SIG-M5 treated with dmso at 0.1 percent for 504 hours (cell line): ENCODE results near the gene NPAS2.

ENCODE experiments used
- DNase-seq: peaks from one replicate; lab custom pipeline; 2025; ENCODE audit not compliant: unreplicated experiment; lab: John Stamatoyannopoulos, UW

NPAS2 gene

GRCh38 chr2:100880036-100880435 lies 60.1 kb downstream of the NPAS2 start:
- no peak for DNase-seq

DNA sequence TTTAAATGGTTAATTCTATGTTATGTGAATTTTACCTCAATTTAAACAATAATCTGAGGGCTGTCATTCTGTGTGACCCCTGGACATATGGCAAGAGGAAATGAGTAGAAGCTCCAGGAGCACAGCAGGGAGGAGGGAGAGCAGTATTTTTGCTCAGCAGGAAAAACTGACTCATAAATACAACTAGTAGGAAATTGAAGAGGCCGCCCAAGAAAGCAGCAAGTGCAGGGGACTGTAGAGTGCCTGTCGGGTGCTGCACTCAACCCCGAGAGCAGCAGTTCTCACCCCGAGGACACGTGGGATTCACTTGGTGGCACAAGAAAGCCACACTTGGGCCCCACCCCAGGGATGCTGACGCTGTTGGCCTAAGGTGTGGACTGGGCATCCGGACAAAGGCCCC lies 60.8 kb downstream of the NPAS2 start:
- no peak for DNase-seq

DNA sequence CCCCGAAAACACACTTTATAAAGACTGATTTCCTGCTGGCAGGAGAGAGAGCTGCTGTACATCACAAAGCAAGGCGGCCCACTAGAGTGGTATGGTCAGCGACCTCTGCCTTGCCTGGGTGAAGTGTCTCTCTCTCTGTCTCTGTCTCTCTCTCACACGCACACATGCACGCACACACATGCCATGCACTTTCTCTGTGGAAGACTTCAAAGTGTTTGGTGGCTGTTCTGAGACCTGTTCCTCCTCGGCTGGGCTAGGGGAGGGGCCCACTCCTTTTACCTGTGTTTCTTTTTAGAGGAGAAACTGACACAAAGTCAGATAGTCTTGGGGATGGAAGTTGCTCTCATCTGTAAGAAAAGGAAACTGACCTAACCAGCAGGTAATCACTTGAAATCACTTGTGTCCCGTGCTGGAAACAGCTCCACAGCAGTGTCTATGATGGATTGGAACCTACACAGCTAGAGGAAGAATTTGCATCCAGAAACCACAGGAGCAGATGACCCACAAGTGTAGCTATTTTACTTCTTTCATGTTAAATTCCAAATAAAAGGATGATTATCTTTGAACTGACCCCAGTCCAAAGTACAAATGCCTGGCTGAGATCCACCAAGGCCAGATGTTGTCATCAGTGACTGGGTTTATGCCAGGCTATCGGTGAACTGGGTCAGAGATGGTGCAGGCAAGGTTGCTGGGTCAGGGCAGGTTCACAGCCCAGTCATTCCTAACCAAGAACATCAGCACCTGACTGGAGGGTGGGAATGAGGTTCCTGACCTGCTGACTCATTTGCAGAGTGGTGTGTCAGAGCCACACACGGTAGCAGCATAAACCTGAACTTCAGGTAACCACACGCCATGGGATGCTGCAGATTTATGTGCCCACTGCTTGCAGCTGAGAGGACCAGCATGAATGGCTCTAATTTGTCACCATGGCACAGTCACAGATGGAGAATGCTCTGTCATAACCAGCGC lies 63.0 kb downstream of the NPAS2 start:
- no peak for DNase-seq

GRCh38 chr2:100884145-100884621 lies 64.2 kb downstream of the NPAS2 start:
- no peak for DNase-seq

DNA sequence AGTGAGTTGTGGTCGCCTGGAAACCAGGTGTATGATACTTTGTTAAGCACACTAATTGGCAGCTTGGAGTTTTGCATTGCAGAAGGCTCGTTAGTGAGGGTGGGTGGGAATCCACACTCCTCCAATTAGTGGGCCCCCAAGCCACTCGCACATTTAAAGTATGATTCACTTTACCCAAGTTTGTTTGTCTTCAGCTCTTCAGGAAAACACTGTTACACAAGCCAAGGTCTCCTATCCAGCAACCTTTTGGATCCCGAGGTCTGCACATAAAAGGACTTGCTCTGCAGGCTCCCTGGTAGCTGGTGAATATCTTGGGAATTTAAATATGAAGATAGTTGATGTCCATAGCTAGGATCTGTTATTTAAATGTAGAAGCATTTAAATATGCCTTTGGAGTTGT lies 66.1 kb downstream of the NPAS2 start:
- no peak for DNase-seq

GRCh38 chr2:100887039-100887578 lies 67.2 kb downstream of the NPAS2 start:
- DNase-seq: no peak

DNA sequence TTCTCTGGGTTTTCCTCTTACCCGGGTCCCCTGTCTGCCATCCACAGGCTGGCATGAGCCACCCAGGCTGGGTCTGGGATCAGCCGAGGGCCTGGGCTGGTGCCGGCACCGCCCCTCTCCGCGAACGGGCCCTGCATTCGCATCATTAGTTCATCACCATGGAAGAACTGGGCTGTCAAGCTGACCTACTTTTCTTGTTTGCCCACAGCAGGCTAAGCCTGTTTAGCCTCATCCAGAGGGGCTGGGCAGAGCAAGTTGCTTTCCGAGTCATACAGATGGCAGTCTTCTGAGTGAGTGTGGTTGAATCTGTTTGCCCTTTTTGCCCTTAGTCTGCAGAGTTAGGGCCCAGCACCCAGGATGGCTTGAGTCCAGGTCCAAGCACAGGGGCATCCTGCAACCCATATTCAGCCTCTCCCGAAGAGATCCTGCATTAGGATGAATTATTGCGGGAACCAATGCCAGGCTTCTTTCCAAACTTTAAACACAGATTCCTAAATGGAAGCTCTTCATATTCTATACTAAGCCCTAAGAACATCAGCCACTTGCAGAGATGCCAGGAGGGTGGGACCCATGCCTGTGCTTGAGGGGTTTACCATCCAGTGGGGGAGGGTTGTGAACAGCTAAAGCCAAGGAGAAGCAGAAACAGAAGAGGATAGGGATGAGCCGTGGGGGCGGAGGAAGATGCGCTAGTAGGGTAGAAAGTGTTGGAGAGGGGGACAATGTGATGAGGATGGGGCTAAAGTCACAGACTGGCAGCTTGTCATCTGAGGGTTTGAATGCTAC lies 68.0 kb downstream of the NPAS2 start:
- peak; percentile 38 for DNase-seq

- DNase-seq: peak; percentile 35
These were observed 68.7 kb downstream of the NPAS2 start for GRCh38 chr2:100888601-100889000.

DNA sequence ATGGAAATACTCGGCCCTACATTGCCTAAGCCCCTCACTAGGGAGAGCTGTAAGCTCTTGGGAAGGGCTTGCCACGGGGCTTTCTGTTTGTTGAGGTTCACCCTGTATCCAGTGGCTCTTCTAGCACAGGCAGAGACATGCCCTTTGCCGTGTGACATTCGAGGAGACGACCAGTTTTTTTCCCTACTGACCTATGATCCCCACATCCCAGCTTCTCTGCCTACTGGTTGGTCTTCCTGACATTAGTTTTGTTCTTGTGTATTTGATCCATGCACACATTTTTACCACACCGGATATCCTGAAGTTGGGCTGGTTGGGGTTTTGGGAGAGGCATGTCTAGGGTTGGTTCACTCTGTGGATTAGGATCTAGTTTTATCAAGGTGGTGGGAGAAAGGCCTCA lies 69.3 kb downstream of the NPAS2 start:
- no peak for DNase-seq

DNA sequence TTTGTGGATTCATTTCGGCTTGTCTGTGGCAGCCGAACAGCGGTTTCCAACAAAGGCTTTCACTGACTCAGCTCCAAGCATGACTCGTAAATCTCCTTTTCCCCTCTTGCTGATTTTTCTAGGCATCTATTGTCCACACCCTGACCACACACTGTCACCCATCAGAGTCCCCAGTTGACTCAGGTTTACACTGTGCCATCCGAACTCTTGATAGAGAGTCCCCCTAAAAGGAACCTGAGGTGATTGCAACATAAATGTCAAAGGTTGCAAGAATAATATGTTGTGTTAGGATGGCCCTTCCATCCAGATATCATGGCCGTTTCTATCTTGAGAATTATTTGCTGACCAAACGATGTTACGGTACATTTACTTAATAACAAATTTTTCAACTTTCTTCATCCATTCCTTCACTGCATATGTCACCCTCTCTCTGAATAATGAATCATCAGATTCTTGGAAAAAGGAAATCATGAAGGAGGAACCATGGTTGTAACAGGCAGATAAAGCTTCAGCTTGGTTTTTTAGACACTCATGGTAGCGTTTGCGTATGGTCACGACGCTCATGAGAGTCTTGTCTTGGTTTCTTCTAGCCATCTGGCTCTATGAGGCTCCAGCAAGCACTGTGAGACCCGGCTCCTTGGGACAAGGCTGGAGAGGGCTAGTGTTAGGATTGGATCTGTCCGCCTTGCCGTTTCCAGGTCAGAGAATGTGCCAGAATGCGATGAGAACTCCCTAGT lies 72.1 kb downstream of the NPAS2 start:
- DNase-seq: no peak

GRCh38 chr2:100893392-100894104 lies 73.6 kb downstream of the NPAS2 start:
- DNase-seq: no peak

GRCh38 chr2:100894105-100894795 lies 74.3 kb downstream of the NPAS2 start:
- no peak for DNase-seq

- no peak for DNase-seq
These were observed 74.8 kb downstream of the NPAS2 start for GRCh38 chr2:100894796-100895156.

DNA sequence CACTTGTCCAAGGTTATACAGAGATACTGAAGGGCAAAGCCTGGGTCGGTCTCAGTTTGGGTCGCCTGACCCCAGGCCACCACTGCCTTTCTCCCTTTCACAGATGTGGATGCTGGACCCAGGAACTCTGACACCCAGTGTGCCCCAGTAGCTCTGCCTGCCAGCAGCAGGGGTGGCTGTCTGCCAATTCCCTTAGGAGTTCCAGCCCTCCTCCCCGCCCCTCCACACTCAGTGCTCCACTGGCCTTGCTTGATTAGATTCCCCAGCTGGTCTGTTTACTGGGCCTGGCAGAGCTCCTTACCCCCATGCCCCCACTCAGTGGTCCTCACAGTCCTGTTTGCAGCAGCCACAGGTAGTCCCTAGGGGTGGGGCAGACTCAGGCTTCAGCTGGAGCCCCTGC lies 75.5 kb downstream of the NPAS2 start:
- no peak for DNase-seq

- no peak for DNase-seq
These were observed 76.2 kb downstream of the NPAS2 start for GRCh38 chr2:100895934-100896685.

DNA sequence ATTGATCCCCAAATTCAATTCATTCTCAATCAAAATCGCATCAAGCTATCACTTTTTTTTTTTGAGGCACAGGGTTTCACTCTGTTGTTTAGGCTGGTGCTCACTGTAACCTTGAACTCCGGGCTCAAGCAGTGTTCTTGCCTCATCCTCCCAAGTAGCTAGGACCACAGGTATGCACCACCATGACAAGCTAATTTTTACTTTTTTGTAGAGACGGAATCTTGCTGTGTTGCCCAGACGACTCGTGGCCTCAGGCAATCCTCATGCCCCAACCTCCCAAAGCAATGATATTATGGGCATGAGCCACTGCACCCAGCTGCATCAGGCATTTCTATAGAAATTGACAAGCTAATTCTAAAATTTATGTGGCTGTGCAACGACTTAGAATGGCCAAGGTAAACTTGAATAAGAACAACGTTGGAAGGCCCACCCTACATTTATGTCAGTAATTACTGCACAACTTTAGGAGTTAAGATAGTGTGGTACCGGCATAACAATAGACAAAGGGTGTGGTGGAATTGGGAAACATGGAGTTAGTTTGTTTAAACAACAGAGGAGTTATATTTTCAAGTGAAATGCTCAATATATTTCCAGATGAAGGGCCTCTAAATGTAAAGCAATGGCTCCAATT lies 78.2 kb downstream of the NPAS2 start:
- no peak for DNase-seq

- no peak for DNase-seq
These were observed 80.3 kb downstream of the NPAS2 start for GRCh38 chr2:100900156-100900795.

- peak; percentile 39 for DNase-seq
These were observed 83.0 kb downstream of the NPAS2 start for GRCh38 chr2:100902817-100903405.
